ENCODE results near the gene GRIP1.

Gene GRIP1

GRCh38 chr12:66648033-66648735 is 30.7 kb downstream of the GRIP1 start:
- Histone ChIP-seq H3K4me1 (no peaks in the 10 kb centered on the region), H3K9me3 (no peaks in the 10 kb centered on the region), H3K27me3 (ENCODE audit: low read depth) (no peaks in the 10 kb centered on the region), H3K36me3 (replicated peaks) (no peaks in the 10 kb centered on the region), H3K4me3 (no peak overlapping the region)
- no peak for DNase-seq (ENCODE audit: low spot score in 2 of 2)
- in situ Hi-C loops (cut with MboI; ENCODE audit: low sequenced_read_pairs): no loop called here

- H3K9me3 ChIP-seq: no peaks in the 10 kb centered on the region
- no peak overlapping the region for H3K4me3 ChIP-seq
- H3K27me3 ChIP-seq (ENCODE audit: low read depth): no peaks in the 10 kb centered on the region
- DNase-seq (ENCODE audit: low spot score in 2 of 2): no peak
- in situ Hi-C loops (cut with MboI; ENCODE audit: low sequenced_read_pairs): no loop called here
- H3K4me1 ChIP-seq: no peaks in the 10 kb centered on the region
- H3K36me3 ChIP-seq (replicated peaks): no peaks in the 10 kb centered on the region
Observed at GRCh38 chr12:66647034-66647691, 31.7 kb downstream of the GRIP1 start.

GRCh38 chr12:66644151-66644550 is 34.7 kb downstream of the GRIP1 start:
- no peak for DNase-seq (ENCODE audit: low spot score in 2 of 2)
- Histone ChIP-seq H3K9me3 (no peaks in the 10 kb centered on the region), H3K36me3 (replicated peaks) (no peaks in the 10 kb centered on the region), H3K4me1 (no peaks in the 10 kb centered on the region), H3K4me3 (no peak overlapping the region), H3K27me3 (ENCODE audit: low read depth) (no peaks in the 10 kb centered on the region; the same call in 1 of the 2 replicates)
- in situ Hi-C loops (cut with MboI; ENCODE audit: low sequenced_read_pairs): no loop called here

- H3K36me3 ChIP-seq (replicated peaks): no peaks in the 10 kb centered on the region
- H3K27me3 ChIP-seq (ENCODE audit: low read depth): no peaks in the 10 kb centered on the region; the same call in 1 of the 2 replicates
- in situ Hi-C loops (cut with MboI; ENCODE audit: low sequenced_read_pairs): no loop called here
- H3K9me3 ChIP-seq: no peaks in the 10 kb centered on the region
- H3K4me3 ChIP-seq: no peak overlapping the region
- H3K4me1 ChIP-seq: no peaks in the 10 kb centered on the region
- DNase-seq (ENCODE audit: low spot score in 2 of 2): no peak
Observed at GRCh38 chr12:66640691-66641460, 38.0 kb downstream of the GRIP1 start.

- H3K27me3 ChIP-seq (ENCODE audit: low read depth): no peaks in the 10 kb centered on the region; the same call in 1 of the 2 replicates
- H3K4me1 ChIP-seq: no peaks in the 10 kb centered on the region
- no peak overlapping the region for H3K4me3 ChIP-seq
- peak; percentile 12 to 16 for DNase-seq (ENCODE audit: low spot score in 2 of 2)
- in situ Hi-C loops (cut with MboI; ENCODE audit: low sequenced_read_pairs): no loop called here
- H3K36me3 ChIP-seq (replicated peaks): no peaks in the 10 kb centered on the region
- no peaks in the 10 kb centered on the region for H3K9me3 ChIP-seq
Observed at GRCh38 chr12:66638666-66639065, 40.2 kb downstream of the GRIP1 start.

- in situ Hi-C loops (cut with MboI; ENCODE audit: low sequenced_read_pairs): no loop called here
- Histone ChIP-seq H3K4me1 (no peaks in the 10 kb centered on the region), H3K9me3 (no peaks in the 10 kb centered on the region), H3K27me3 (ENCODE audit: low read depth) (no peaks in the 10 kb centered on the region; the same call in 1 of the 2 replicates), H3K4me3 (no peak overlapping the region), H3K36me3 (replicated peaks) (no peaks in the 10 kb centered on the region)
- DNase-seq (ENCODE audit: low spot score in 2 of 2): no peak
Observed at GRCh38 chr12:66637699-66638301, 41.1 kb downstream of the GRIP1 start.

GRCh38 chr12:66636771-66637170 is 42.1 kb downstream of the GRIP1 start:
- H3K4me1 ChIP-seq: no peaks in the 10 kb centered on the region
- no peaks in the 10 kb centered on the region for H3K36me3 ChIP-seq (replicated peaks)
- H3K9me3 ChIP-seq: no peaks in the 10 kb centered on the region
- DNase-seq (ENCODE audit: low spot score in 2 of 2): no peak
- in situ Hi-C loops (cut with MboI; ENCODE audit: low sequenced_read_pairs): no loop called here
- H3K4me3 ChIP-seq: no peak overlapping the region
- no peaks in the 10 kb centered on the region; the same call in 1 of the 2 replicates for H3K27me3 ChIP-seq (ENCODE audit: low read depth)

GRCh38 chr12:66633676-66634075 is 45.2 kb downstream of the GRIP1 start:
- H3K9me3 ChIP-seq: no peaks in the 10 kb centered on the region
- no peak overlapping the region for H3K4me3 ChIP-seq
- H3K36me3 ChIP-seq (replicated peaks): no peaks in the 10 kb centered on the region
- DNase-seq (ENCODE audit: low spot score in 2 of 2): peak in 1 of 2 experiments; percentile 30
- no peaks in the 10 kb centered on the region for H3K27me3 ChIP-seq (ENCODE audit: low read depth)
- H3K4me1 ChIP-seq: no peaks in the 10 kb centered on the region
- in situ Hi-C loops (cut with MboI; ENCODE audit: low sequenced_read_pairs): no loop called here

GRCh38 chr12:66629138-66629870 is 49.6 kb downstream of the GRIP1 start:
- Histone ChIP-seq H3K36me3 (replicated peaks) (no peaks in the 10 kb centered on the region), H3K4me1 (no peaks in the 10 kb centered on the region), H3K9me3 (no peaks in the 10 kb centered on the region), H3K27me3 (ENCODE audit: low read depth) (no peaks in the 10 kb centered on the region), H3K4me3 (no peak overlapping the region)
- in situ Hi-C loops (cut with MboI; ENCODE audit: low sequenced_read_pairs): no loop called here
- DNase-seq (ENCODE audit: low spot score in 2 of 2): no peak

GRCh38 chr12:66627988-66628317 is 50.9 kb downstream of the GRIP1 start:
- Histone ChIP-seq H3K36me3 (replicated peaks) (no peaks in the 10 kb centered on the region), H3K9me3 (no peaks in the 10 kb centered on the region), H3K4me3 (no peak overlapping the region), H3K27me3 (ENCODE audit: low read depth) (no peaks in the 10 kb centered on the region), H3K4me1 (no peaks in the 10 kb centered on the region)
- in situ Hi-C loops (cut with MboI; ENCODE audit: low sequenced_read_pairs): no loop called here
- no peak for DNase-seq (ENCODE audit: low spot score in 2 of 2)

- Histone ChIP-seq H3K4me1 (no peaks in the 10 kb centered on the region), H3K4me3 (no peak overlapping the region), H3K36me3 (replicated peaks) (no peaks in the 10 kb centered on the region), H3K9me3 (no peaks in the 10 kb centered on the region), H3K27me3 (ENCODE audit: low read depth) (no peaks in the 10 kb centered on the region)
- no peak for DNase-seq (ENCODE audit: low spot score in 2 of 2)
- in situ Hi-C loops (cut with MboI; ENCODE audit: low sequenced_read_pairs): no loop called here
Observed at GRCh38 chr12:66627270-66627987, 51.4 kb downstream of the GRIP1 start.

- Histone ChIP-seq H3K4me3 (no peak overlapping the region), H3K4me1 (no peaks in the 10 kb centered on the region), H3K36me3 (replicated peaks) (no peaks in the 10 kb centered on the region), H3K9me3 (no peaks in the 10 kb centered on the region), H3K27me3 (ENCODE audit: low read depth) (no peaks in the 10 kb centered on the region)
- DNase-seq (ENCODE audit: low spot score in 2 of 2): no peak
- in situ Hi-C loops (cut with MboI; ENCODE audit: low sequenced_read_pairs): no loop called here
Observed at GRCh38 chr12:66624806-66625205, 54.1 kb downstream of the GRIP1 start.

GRCh38 chr12:66623455-66623854 is 55.4 kb downstream of the GRIP1 start:
- no peaks in the 10 kb centered on the region for H3K36me3 ChIP-seq (replicated peaks)
- in situ Hi-C loops (cut with MboI; ENCODE audit: low sequenced_read_pairs): no loop called here
- H3K9me3 ChIP-seq: no peaks in the 10 kb centered on the region
- H3K4me3 ChIP-seq: no peak overlapping the region
- DNase-seq (ENCODE audit: low spot score in 2 of 2): no peak
- no peaks in the 10 kb centered on the region for H3K27me3 ChIP-seq (ENCODE audit: low read depth)
- no peaks in the 10 kb centered on the region for H3K4me1 ChIP-seq
